Measurements from ENCODE around the gene TRMT2A. TPM values are rescaled to one million over a fixed set of nuclear protein-coding genes. Genes with fewer than 3 reads are reported as not detected.

Gene TRMT2A
- total and polyA plus RNA-seq, 2 of the 8 experiments (the other 6 are each of a cell fraction or from before 2014, with no cell fraction given), result 44.9 to 50.3 TPM

DNA sequence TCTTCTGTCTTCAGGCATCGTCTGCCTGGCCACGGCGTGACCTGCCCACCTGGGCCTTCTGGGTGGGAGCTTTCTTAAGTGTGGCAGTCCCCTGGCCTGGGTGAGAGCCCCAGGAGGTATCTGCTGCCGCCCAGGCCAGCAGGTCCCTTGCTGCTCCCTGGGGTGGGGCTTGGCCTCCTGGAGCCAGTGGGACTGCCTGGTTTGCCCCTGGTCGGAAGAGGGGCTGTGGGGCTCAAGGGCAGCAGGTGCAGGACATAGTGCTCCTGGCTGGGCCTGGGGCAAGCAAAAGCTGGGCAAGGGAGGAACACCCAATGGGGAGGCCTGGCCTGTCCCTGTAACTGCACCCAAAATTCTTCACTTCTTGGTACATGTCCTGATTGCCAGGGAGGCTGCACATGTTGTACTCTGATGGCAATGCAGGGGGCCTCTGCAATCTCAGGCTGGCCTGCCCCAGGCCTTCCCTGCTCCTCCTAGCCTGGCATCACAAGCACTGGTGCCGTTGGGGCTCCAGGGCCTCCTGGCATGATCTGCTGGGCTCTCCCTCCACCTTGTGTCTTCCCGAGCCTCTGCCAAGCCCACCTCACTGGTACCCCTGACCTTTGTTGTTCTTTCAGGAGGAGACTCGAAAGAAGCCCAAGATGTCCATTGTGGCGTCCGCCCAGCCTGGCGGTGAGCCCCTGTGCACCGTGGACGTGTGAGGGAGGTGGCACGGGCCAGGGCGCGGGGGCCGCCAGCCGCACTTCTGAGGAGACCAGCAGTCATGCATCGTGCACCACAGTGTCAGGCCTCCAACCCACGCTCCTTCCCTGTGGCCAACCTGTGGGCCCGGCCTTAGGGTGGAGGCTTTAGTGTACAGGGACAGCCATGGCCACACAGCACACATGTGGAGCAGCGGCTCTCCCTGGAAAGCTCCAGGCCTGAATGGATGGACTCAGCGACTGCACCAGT is 7.3 kb downstream of the TRMT2A start:
- Histone ChIP-seq H2AFZ (ENCODE audit: low read length) (no peak overlapping the region), H3K27me3 (replicated peaks in 1 of 4; ENCODE audit: control insufficient read depth in 3 of 4, extremely low read depth in 1 of 4, insufficient read depth in 3 of 4, low read length in 3 of 4) (no peaks in the 10 kb centered on the region), H2BK5ac (ENCODE audit: low read depth, low read length) (no peak overlapping the region), H3K27ac (ENCODE audit: low read depth, low read length) (no peak overlapping the region), H3K79me1 (ENCODE audit: low read depth, low read length) (peaks cover 8% of the 10 kb centered on the region), H2BK12ac (ENCODE audit: low read depth, low read length) (no peak overlapping the region), H3K79me2 (ENCODE audit: control insufficient read depth in 1 of 2, insufficient read depth in 2 of 2, low read length in 2 of 2) (no peaks in the 10 kb centered on the region; a peak in 1 of 4 replicates), H4K20me1 (replicated peaks in 1 of 2; ENCODE audit: control insufficient read depth in 1 of 2, insufficient read depth in 2 of 2, low read length in 2 of 2) (peaks cover 17 to 44% of the 10 kb centered on the region in 2 experiments), H3K56ac (replicated peaks; ENCODE audit: insufficient read length, low read depth, low read length) (no peak overlapping the region), H4K8ac (ENCODE audit: extremely low read depth, insufficient read depth, low read length) (no peak overlapping the region), H3K4me1 (replicated peaks in 1 of 4; ENCODE audit: control insufficient read depth in 3 of 4, insufficient read depth in 4 of 4, low read length in 3 of 4) (no peaks in the 10 kb centered on the region), H3K14ac (ENCODE audit: insufficient read length) (no peak overlapping the region), H3K18ac (ENCODE audit: extremely low read depth, low read length) (no peak overlapping the region), H3K36me3 (ENCODE audit: control insufficient read depth in 2 of 4, insufficient read depth in 4 of 4, low read length in 3 of 4) (peaks cover 55 to 73% (median 63%) of the 10 kb centered on the region in 4 experiments), H4K5ac (ENCODE audit: insufficient read length, low read depth, low read length) (no peak overlapping the region), H2AK5ac (ENCODE audit: low read depth, low read length) (no peak overlapping the region), H3K23me2 (ENCODE audit: low read depth, low read length) (no peaks in the 10 kb centered on the region), H2BK20ac (ENCODE audit: low read length) (no peak overlapping the region), H3K4me3 (ENCODE audit: extremely low read depth in 1 of 4, insufficient read depth in 2 of 4, low read depth in 3 of 4, low read length in 4 of 4) (no peak overlapping the region), H3K9ac (replicated peaks in 1 of 4; ENCODE audit: extremely low read depth in 1 of 4, low read depth in 3 of 4, low read length in 3 of 4) (no peak overlapping the region), H3K23ac (ENCODE audit: insufficient read length) (no peak overlapping the region), H2BK120ac (replicated peaks; ENCODE audit: low read depth, low read length) (no peak overlapping the region), H2BK15ac (ENCODE audit: low read length) (no peak overlapping the region), H3K9me3 (ENCODE audit: insufficient read depth in 2 of 2, low read depth in 1 of 2, low read length in 1 of 2) (no peaks in the 10 kb centered on the region), H3K4ac (replicated peaks; ENCODE audit: insufficient read length, low read depth, low read length) (no peak overlapping the region), H3K4me2 (ENCODE audit: insufficient read depth in 1 of 2, low read depth in 2 of 2, low read length in 2 of 2) (no peak overlapping the region), H4K91ac (replicated peaks; ENCODE audit: insufficient read length, low read length) (no peak overlapping the region)
- POLR2A ChIA-PET (ENCODE audit: partially characterized antibody), result interaction anchor here (0.6 to 29.4 kb wide), 8 partner anchors 2 to 298 kb away, joined by 4 to 598 read pairs (median 25); partner anchors contain the start of genes RANBP1 and TRMT2A
- FAIRE-seq (no peak), DNase-seq (ENCODE audit: low read depth in 1 of 2, low spot score in 2 of 2) (no peak)
- CTCF ChIA-PET (ENCODE audit: partially characterized antibody), result interaction anchor here (0.8 to 3.2 kb wide), 7 partner anchors 9 to 147 kb away, joined by 4 to 23 read pairs (median 7); no protein-coding TSS in a partner anchor
- WGBS, 2 experiments (ENCODE audit: extremely low coverage in 1 of 2, insufficient coverage in 1 of 2, insufficient read length in 1 of 2, insufficient replicate concordance in 2 of 2, low coverage in 1 of 2, low lambda C conversion rate in 2 of 2, missing lambda C conversion rate in 1 of 2), result 95% methylated on average over 17 of the region's 23 CpGs; no CpG with 5 or more reads in 1 of the 2 experiments
- no peak for TF ChIP-seq CEBPB (IDR thresholded peaks at IDR 0.05; ENCODE audit: low read depth, low read length)
- TF ChIP-seq TAF7 (optimal IDR thresholded peaks at IDR 0.05; ENCODE audit: borderline replicate concordance, low read depth, low read length), result no peak
- TF ChIP-seq POLR2AphosphoS5 (IDR thresholded peaks at IDR 0.05; ENCODE audit: low read depth, low read length), result peak; percentile 57
- TF ChIP-seq SUZ12 (IDR thresholded peaks at IDR 0.05; ENCODE audit: low read length), result no peak
- peak; percentile 45 to 66; a peak in 2 of 3 replicates for TF ChIP-seq POLR2A (IDR thresholded peaks at IDR 0.05; ENCODE audit: control extremely low read depth in 1 of 2, low read depth in 2 of 2, low read length in 2 of 2)
- no peak for TF ChIP-seq SIRT6 (IDR thresholded peaks at IDR 0.05; ENCODE audit: low read length)
